ENCODE data around the gene PLXDC1. TPM values are rescaled to one million over a fixed set of nuclear protein-coding genes. Genes with fewer than 3 reads are reported as not detected.
"Not testable (repeated sequence)": the region's sequence is repeated elsewhere in the genome, so short reads cannot be mapped to it uniquely, and the experiment has no call there.

Gene PLXDC1
- total and polyA plus RNA-seq, 3 experiments from 2014 or later = 2.5 to 10.3 (median 2.9) TPM

DNA sequence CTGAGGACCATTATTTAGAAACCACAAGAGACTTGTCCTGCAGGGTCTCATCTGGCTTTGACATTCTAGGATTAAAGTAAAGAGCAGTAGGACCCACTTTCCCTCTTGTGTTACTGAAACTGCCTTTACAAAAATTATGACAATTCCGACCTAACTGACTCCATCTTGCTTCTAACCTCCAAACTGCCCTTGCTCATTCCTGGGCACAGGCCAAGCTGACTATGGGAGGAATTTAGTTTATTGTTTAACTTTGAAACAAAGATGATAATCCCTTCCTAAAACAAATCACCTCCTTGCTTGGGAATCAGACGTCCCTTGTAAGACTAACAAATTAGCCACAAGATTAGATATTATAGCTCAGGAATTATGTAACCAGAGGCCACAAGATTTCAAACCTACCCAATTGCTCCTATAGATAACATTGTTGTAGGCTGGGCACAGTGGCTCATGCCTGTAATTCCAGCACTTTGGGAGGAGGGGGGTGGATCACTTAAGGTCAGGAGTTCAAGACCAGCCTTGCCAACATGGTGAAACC lies 97.3 kb downstream of the PLXDC1 start:
- H3K27ac ChIP-seq (ENCODE audit: low read depth, low read length) = no peak overlapping the region
- no peaks in the 10 kb centered on the region for H3K36me3 Mint-ChIP-seq
- H3K27ac Mint-ChIP-seq = peak overlapping the region in 2 of 8 donors; percentile 22 to 77
- H3K4me1 Mint-ChIP-seq = peaks cover 4 to 10% (median 6%) of the 10 kb centered on the region in 3 donors
- H3K27me3 Mint-ChIP-seq = peaks cover 8 to 13% of the 10 kb centered on the region in 2 donors
- no peak overlapping the region for H3K4me3 ChIP-seq (ENCODE audit: low read length)
- H3K9me3 Mint-ChIP-seq = no peaks in the 10 kb centered on the region
- no peaks in the 10 kb centered on the region for H3K9me3 ChIP-seq (ENCODE audit: low read length)
- ChIA-PET POLR2A (no interaction called here), CTCF (no interaction called here)
- no peak overlapping the region for H3K4me3 Mint-ChIP-seq
- no peak for DNase-seq
- H3K4me1 ChIP-seq (ENCODE audit: insufficient read depth, low read length) = peaks cover 7% of the 10 kb centered on the region
- no peaks in the 10 kb centered on the region for H3K36me3 ChIP-seq (ENCODE audit: insufficient read depth, low read length)
- no peaks in the 10 kb centered on the region for H3K27me3 ChIP-seq (ENCODE audit: insufficient read depth, low read length, poor library complexity, severe bottlenecking)

DNA sequence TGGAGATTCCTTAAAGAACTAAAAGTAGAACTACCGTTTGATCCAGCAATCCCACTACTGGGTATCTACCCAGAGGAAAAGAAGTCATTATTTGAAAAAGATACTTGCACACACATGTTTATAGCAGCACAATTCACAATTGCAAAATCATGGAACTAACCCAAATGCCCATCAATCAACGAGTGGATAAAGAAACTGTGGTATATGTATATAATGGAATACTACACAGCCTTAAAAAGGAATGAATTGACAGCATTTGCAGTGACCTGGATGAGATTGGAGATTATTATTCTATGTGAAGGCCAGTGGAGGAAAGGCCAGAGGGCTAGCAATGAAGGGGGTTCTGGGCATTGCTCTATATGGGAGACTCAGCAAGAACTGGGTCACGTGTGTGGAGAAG lies 99.0 kb downstream of the PLXDC1 start:
- H3K36me3 Mint-ChIP-seq; H3K4me3 ChIP-seq (ENCODE audit: low read length); H3K4me3 Mint-ChIP-seq; H3K27ac Mint-ChIP-seq; H3K4me1 Mint-ChIP-seq; CTCF ChIA-PET; H3K9me3 Mint-ChIP-seq; H3K27me3 ChIP-seq (ENCODE audit: insufficient read depth, low read length, poor library complexity, severe bottlenecking); H3K9me3 ChIP-seq (ENCODE audit: low read length); POLR2A ChIA-PET; H3K4me1 ChIP-seq (ENCODE audit: insufficient read depth, low read length); DNase-seq; H3K27ac ChIP-seq (ENCODE audit: low read depth, low read length); H3K36me3 ChIP-seq (ENCODE audit: insufficient read depth, low read length): not testable (repeated sequence)
- H3K27me3 Mint-ChIP-seq = peaks cover 8 to 13% of the 10 kb centered on the region in 2 donors

DNA sequence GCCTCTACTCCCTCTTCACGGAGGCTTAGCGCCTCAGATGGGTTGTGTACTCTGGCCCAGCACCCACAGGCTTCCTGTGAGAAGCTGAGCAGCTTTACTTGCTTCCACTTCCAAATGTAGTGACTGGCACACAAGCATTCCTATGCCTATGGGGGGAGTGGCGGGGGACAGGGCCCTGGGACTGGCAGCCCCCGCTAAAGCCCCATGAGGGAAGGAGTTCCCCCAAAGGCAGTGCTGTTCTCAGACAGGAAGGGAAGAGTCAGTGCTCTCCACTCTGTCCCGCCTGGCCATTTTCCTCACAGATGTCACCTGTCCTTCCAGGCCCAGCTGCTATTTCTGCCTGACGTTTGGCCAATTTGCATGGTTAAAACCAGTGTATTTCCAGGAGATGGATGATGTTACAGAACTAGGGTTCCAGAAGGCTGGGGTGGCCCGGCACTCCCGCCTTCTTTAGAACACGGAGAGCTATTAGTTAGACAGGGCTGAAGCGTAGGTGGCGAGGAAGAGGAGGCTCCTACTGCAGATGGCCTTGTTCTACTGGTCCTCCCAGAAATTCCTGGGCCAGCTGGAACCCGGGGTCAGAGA lies 100.3 kb downstream of the PLXDC1 start:
- ChIA-PET POLR2A (no interaction called here), CTCF (no interaction called here)
- Histone ChIP-seq H3K27me3 (ENCODE audit: insufficient read depth, low read length, poor library complexity, severe bottlenecking) (no peaks in the 10 kb centered on the region), H3K9me3 (ENCODE audit: low read length) (peaks cover 22% of the 10 kb centered on the region), H3K27ac (ENCODE audit: low read depth, low read length) (no peak overlapping the region), H3K4me3 (ENCODE audit: low read length) (no peak overlapping the region), H3K4me1 (ENCODE audit: insufficient read depth, low read length) (no peaks in the 10 kb centered on the region), H3K36me3 (ENCODE audit: insufficient read depth, low read length) (no peaks in the 10 kb centered on the region)
- no peak for DNase-seq
- peaks cover 0 to 4% (median 0%) of the 10 kb centered on the region in 3 donors for H3K36me3 Mint-ChIP-seq
- peaks cover 8 to 13% of the 10 kb centered on the region in 2 donors for H3K27me3 Mint-ChIP-seq
- peaks cover 8 to 22% (median 14%) of the 10 kb centered on the region in 5 donors for H3K9me3 Mint-ChIP-seq
- peak overlapping the region in 1 of 8 donors; percentile 34 for H3K27ac Mint-ChIP-seq
- no peak overlapping the region for H3K4me3 Mint-ChIP-seq
- H3K4me1 Mint-ChIP-seq = no peaks in the 10 kb centered on the region

DNA sequence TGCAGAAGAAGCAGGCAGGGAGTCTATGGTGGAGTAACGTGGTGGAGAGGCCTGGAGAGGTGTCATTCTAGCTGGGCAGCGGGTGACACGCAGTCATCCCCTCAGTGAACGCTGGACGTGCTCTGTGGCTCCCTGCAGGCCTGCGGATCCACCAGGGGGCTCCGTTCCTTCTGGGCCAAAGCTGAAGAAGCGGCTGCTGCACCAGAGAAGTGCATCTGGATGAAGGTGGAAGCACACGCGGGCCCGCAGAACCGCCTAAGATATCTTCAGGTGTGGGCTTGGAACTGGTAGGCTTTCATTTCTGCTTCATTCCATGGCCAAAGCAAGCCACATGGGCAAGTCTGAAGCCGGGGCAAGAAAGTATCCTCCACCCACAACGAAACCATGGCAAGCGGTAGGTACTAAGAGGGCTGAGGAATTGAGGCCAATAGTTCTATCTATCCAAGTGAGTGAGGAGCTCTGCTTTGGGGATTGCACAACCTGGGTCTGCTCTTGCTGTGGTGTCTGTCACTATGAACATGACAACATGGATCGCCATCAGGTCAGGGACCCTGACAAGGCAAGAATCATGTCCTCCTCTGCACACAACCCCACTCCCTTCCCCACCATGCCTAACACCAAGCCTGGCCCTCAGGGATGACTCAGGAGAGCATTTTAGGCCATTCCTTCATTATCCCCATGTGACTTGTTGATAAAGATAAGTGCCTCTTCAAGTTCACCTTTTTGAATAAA lies 105.3 kb downstream of the PLXDC1 start:
- Mint-ChIP-seq H3K4me3 (no peak overlapping the region), H3K27ac (no peak overlapping the region), H3K9me3 (peaks cover 8 to 35% (median 26%) of the 10 kb centered on the region in 5 donors), H3K27me3 (peaks cover 3 to 11% of the 10 kb centered on the region in 2 donors), H3K36me3 (peaks cover 0 to 4% (median 0%) of the 10 kb centered on the region in 3 donors), H3K4me1 (no peaks in the 10 kb centered on the region)
- Histone ChIP-seq H3K36me3 (ENCODE audit: insufficient read depth, low read length) (no peaks in the 10 kb centered on the region), H3K27ac (ENCODE audit: low read depth, low read length) (no peak overlapping the region), H3K9me3 (ENCODE audit: low read length) (peaks cover 27% of the 10 kb centered on the region), H3K27me3 (ENCODE audit: insufficient read depth, low read length, poor library complexity, severe bottlenecking) (no peaks in the 10 kb centered on the region), H3K4me3 (ENCODE audit: low read length) (no peak overlapping the region), H3K4me1 (ENCODE audit: insufficient read depth, low read length) (no peaks in the 10 kb centered on the region)
- no peak for DNase-seq
- POLR2A ChIA-PET = no interaction called here
- CTCF ChIA-PET = no interaction called here

DNA sequence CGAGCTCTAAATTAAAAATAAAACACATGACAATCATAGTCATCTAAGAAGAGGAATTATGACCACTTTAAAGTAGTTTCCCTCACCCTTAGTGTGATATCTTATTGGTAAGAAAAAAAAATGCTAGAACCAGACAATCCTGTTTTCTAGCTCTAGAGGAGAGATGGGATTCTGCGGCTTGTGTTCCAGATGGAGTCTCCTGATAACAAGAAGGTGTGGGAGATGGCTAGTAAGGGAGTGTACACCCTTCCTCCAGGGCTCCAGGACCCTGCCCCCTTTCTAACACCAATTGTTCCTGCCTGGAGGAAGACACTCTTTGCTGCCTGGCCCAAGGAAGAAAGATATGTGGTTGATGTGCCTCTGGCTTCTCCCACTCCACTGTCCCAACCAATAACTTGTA lies 115.4 kb downstream of the PLXDC1 start:
- DNase-seq = no peak
- H3K27me3 Mint-ChIP-seq = peaks cover 5 to 29% of the 10 kb centered on the region in 2 donors
- no peaks in the 10 kb centered on the region for H3K4me1 ChIP-seq (ENCODE audit: insufficient read depth, low read length)
- H3K9me3 ChIP-seq (ENCODE audit: low read length) = no peaks in the 10 kb centered on the region
- POLR2A ChIA-PET = no interaction called here
- no peak overlapping the region for H3K4me3 ChIP-seq (ENCODE audit: low read length)
- H3K27me3 ChIP-seq (ENCODE audit: insufficient read depth, low read length, poor library complexity, severe bottlenecking) = no peaks in the 10 kb centered on the region
- no peak overlapping the region for H3K4me3 Mint-ChIP-seq
- H3K4me1 Mint-ChIP-seq = no peaks in the 10 kb centered on the region
- H3K27ac ChIP-seq (ENCODE audit: low read depth, low read length) = no peak overlapping the region
- no peak overlapping the region for H3K27ac Mint-ChIP-seq
- CTCF ChIA-PET = no interaction called here
- H3K36me3 ChIP-seq (ENCODE audit: insufficient read depth, low read length) = no peaks in the 10 kb centered on the region
- no peaks in the 10 kb centered on the region for H3K9me3 Mint-ChIP-seq
- H3K36me3 Mint-ChIP-seq = no peaks in the 10 kb centered on the region

DNA sequence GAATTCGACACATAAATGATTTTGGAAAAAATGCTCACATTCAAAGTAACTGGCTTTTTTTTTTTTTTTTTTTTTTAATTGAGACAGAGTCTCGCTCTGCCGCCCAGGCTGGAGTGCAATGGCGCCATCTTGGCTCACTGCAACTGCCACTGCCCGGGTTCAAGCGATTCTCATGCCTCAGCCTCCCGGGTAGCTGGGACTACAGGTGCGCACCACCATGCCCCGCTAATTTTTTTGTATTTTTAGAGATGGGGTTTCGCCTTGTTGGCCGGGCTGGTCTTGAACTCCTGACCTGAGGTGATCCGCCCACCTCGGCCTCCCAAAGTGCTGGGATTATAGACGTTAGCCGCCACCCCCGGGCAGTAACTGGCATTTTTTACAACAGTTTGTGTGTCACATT lies 115.9 kb downstream of the PLXDC1 start:
- H3K4me3 Mint-ChIP-seq; H3K4me1 ChIP-seq (ENCODE audit: insufficient read depth, low read length); H3K9me3 Mint-ChIP-seq; H3K4me1 Mint-ChIP-seq; H3K36me3 Mint-ChIP-seq; H3K27ac ChIP-seq (ENCODE audit: low read depth, low read length); POLR2A ChIA-PET; H3K27ac Mint-ChIP-seq; H3K27me3 ChIP-seq (ENCODE audit: insufficient read depth, low read length, poor library complexity, severe bottlenecking); H3K9me3 ChIP-seq (ENCODE audit: low read length); H3K36me3 ChIP-seq (ENCODE audit: insufficient read depth, low read length); CTCF ChIA-PET; H3K4me3 ChIP-seq (ENCODE audit: low read length); DNase-seq: not testable (repeated sequence)
- H3K27me3 Mint-ChIP-seq = peaks cover 4 to 30% of the 10 kb centered on the region in 2 donors

DNA sequence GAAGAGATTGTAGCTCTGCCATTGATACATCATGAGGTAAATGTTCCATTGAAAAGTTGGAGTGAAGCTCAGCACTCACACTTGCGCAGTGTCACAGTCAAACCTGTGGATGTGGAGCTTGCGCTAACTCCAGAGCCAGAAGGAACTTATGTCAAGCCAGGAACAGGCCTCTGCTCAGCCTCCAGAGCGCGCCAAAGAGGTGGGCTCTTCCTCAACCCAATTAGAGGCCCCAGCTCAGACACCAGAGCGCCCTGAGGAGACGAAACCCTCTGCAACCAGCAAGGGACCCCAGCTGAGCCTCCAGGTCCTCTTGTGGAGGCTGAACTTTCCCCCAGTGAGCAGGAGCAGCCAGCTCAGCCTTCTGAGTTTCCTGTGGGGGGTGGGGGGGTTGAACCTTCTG lies 122.7 kb downstream of the PLXDC1 start:
- CTCF ChIA-PET = interaction anchor here (1.1 to 1.3 kb wide), 2 partner anchors 124 to 136 kb away, joined by 4 to 5 read pairs; no protein-coding TSS in a partner anchor
- Histone ChIP-seq H3K27me3 (ENCODE audit: insufficient read depth, low read length, poor library complexity, severe bottlenecking) (peaks cover 15% of the 10 kb centered on the region), H3K36me3 (ENCODE audit: insufficient read depth, low read length) (no peaks in the 10 kb centered on the region), H3K4me1 (ENCODE audit: insufficient read depth, low read length) (peaks cover 11% of the 10 kb centered on the region), H3K4me3 (ENCODE audit: low read length) (no peak overlapping the region), H3K9me3 (ENCODE audit: low read length) (no peaks in the 10 kb centered on the region), H3K27ac (ENCODE audit: low read depth, low read length) (no peak overlapping the region)
- H3K9me3 Mint-ChIP-seq = no peaks in the 10 kb centered on the region
- H3K4me1 Mint-ChIP-seq = peaks cover 2 to 13% (median 8%) of the 10 kb centered on the region in 3 donors
- H3K27ac Mint-ChIP-seq = no peak overlapping the region
- DNase-seq = no peak
- POLR2A ChIA-PET = interaction anchor here (0.5 kb wide), 1 partner anchor 1393 kb away, joined by 5 read pairs; no protein-coding TSS in a partner anchor
- H3K4me3 Mint-ChIP-seq = no peak overlapping the region
- peaks cover 18 to 29% of the 10 kb centered on the region in 2 donors for H3K27me3 Mint-ChIP-seq
- no peaks in the 10 kb centered on the region for H3K36me3 Mint-ChIP-seq

DNA sequence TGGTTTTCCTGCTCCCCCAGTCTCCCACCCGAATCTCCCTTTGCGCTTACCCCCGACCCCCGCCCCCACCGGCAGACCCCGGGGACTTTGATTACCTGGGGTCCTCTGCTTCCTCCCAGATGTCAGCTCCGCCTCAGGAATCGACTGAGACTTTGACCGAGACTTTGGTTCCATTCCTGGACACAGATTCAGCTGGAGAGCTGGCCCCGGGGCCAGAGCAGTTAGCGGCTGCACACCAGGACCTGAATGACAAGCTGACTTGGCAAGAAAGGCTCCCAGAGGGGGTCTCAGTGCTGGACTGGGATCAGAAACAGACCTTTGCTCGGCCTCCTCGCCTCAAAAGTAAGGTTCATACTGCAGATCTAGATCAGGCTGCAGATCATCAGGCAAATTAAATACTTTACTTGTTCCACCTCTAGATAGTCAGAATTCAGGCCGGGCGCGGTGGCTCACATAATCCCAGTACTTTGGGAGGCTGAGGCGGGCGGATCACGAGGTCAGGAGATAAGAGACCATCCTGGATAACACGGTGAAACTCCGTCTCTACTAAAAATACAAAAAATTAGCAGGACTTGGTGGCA lies 123.9 kb downstream of the PLXDC1 start:
- Mint-ChIP-seq H3K4me3 (peak overlapping the region in 4 of 7 donors; percentile 9 to 79 (median 50)), H3K36me3 (no peaks in the 10 kb centered on the region), H3K9me3 (no peaks in the 10 kb centered on the region), H3K27ac (no peak overlapping the region), H3K27me3 (peaks cover 18 to 29% of the 10 kb centered on the region in 2 donors), H3K4me1 (peaks cover 2 to 13% (median 8%) of the 10 kb centered on the region in 3 donors)
- Histone ChIP-seq H3K4me3 (ENCODE audit: low read length) (peak overlapping the region; percentile 14), H3K27me3 (ENCODE audit: insufficient read depth, low read length, poor library complexity, severe bottlenecking) (peaks cover 15% of the 10 kb centered on the region), H3K9me3 (ENCODE audit: low read length) (no peaks in the 10 kb centered on the region), H3K27ac (ENCODE audit: low read depth, low read length) (no peak overlapping the region), H3K4me1 (ENCODE audit: insufficient read depth, low read length) (peaks cover 11% of the 10 kb centered on the region), H3K36me3 (ENCODE audit: insufficient read depth, low read length) (no peaks in the 10 kb centered on the region)
- DNase-seq = no peak
- CTCF ChIA-PET = no interaction called here
- POLR2A ChIA-PET = no interaction called here

Measured in CD8-positive, alpha-beta memory T cell (primary cell).